Memory B cell (primary cell): Measurements from ENCODE around the gene NPFF.
"Not testable (repeated sequence)": the region's sequence is repeated elsewhere in the genome, so short reads cannot be mapped to it uniquely, and the experiment has no call there.

Experiments
- ATAC-seq: fragments of 150-1000 bp; cut with Tn5 transposase; 2 replicates; pipeline ENCODE4 v1.10.0; 2021; ENCODE audit warnings: low read depth, mild to moderate bottlenecking, moderate library complexity
- DNase-seq, 2 donors: peaks; one replicate each; pipeline ENCODE4 v3.0.0; 2022; ENCODE audit warnings: low spot score in 2 of 2
- H3K27ac Mint-ChIP-seq: one replicate; pipeline ENCODE4 v1.8.0; 2022; ENCODE audit warnings: mild to moderate bottlenecking, moderate library complexity, mixed read lengths
- H3K27me3 Mint-ChIP-seq: one replicate; pipeline ENCODE4 v1.8.0; 2022; ENCODE audit warnings: mixed read lengths
- H3K36me3 Mint-ChIP-seq: one replicate; pipeline ENCODE4 v1.8.0; 2022; ENCODE audit warnings: mild to moderate bottlenecking, mixed read lengths
- H3K4me1 Mint-ChIP-seq: one replicate; pipeline ENCODE4 v1.8.0; 2022; ENCODE audit warnings: mixed read lengths
- H3K4me3 Mint-ChIP-seq: one replicate; pipeline ENCODE4 v1.8.0; 2022; ENCODE audit warnings: mild to moderate bottlenecking, moderate library complexity, mixed read lengths
- H3K9me3 Mint-ChIP-seq: one replicate; pipeline ENCODE4 v1.8.0; 2022; ENCODE audit warnings: mixed read lengths

NPFF gene

DNA sequence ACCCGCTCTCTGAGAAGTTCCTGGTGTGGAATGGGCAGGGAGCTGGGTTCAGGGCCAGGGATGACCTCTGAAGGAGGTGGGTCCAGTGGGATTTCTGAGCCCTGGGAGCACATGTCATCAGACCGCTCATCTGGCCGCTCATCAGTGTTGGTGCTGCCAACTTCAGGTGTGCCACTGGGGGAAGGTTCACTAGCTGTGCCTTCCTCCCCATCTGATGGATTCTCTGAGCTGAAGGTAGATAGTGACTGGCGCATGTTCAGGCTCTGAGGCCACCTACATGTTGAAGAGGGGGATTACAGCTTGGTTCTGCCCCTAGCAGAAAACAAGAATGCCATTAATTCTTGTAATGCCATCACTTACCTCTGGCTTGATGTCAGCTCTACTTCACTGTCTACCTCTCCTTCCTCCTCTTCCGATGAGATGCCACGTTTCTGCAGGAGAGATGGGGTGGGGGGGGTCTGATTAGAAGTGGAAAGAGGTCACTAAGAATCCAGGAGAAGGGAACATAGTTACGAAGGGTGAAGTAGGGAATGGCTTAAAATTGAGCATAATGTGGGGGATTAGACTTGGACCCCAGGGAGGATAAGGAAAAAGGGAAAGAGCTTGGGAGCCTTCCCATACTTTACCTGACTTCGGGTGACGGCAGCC, 25.2 kb downstream of the NPFF start:
- Mint-ChIP-seq H3K27me3 (no peaks in the 10 kb centered on the region), H3K4me3 (no peak overlapping the region), H3K4me1 (peaks cover 15% of the 10 kb centered on the region), H3K27ac (no peak overlapping the region), H3K36me3 (peaks cover 19% of the 10 kb centered on the region), H3K9me3 (no peaks in the 10 kb centered on the region)
- peak; percentile 71 for ATAC-seq
- DNase-seq = no peak

DNA sequence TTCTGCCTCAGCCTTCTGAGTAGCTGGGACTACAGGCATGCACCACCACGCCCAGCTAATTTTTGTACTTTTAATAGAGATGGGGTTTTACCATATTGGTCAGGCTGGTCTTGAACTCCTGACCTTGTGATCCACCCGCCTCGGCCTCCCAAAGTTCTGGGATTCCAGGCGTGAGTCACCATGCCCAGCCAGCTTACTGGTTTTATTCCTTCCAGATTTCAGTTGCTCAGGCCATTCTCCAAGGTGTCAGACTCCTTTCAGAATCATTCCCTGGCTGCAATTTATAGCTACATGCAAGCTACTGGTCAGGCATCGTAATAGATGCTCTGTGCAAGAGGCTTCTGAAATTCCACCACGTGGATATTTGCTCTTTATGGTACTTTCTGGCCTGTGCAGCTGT, 25.8 kb downstream of the NPFF start:
- H3K4me1 Mint-ChIP-seq = peaks cover 15% of the 10 kb centered on the region

DNA sequence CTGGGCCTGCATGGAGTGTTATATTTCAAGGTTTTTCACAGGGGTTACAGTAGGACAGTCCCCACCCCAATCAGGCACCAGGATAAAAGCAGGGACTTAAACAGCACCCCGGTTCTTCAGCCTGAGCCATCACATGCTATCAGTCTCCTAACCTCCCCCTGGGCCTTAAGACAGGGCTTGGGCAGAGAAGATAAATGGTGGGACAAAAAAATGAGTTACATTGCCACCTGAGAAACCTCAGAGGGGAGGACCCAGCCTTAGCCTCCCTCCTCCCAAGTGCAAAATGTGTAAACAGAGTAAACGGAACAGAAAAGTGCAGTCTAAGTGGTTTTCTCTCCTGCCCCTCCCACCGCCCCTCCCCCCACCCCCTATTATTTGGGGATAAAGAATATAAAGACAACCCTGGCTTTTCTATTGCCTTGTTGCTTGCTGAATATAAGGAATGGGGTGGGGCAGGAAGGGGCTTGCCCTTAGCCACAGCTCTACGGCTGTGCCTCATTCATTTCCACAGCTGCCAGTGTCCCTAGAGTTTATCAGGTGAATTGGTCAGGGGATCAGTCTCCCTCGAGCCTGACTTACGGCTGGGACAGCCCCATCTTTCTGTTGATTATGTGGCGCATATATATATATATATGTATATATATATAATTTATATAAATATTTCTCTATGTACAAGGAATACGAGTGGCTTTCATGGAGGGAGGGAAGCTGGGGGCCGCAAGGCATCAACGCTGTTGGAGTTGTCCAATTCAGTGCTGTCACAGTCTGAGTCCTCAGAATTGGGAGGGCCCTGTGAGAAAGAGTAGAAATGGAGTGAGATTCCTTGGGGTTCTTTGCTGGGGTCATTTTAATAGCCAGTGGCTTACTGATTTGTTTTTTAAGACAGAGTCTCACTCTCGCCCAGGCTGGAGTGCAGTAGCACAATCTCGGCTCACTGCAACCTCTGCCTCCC, 26.5 kb downstream of the NPFF start:
- no peaks in the 10 kb centered on the region for H3K27me3 Mint-ChIP-seq
- DNase-seq (no peak), ATAC-seq (no peak)
- no peak overlapping the region for H3K4me3 Mint-ChIP-seq
- H3K27ac Mint-ChIP-seq = no peak overlapping the region
- no peaks in the 10 kb centered on the region for H3K9me3 Mint-ChIP-seq
- peaks cover 15% of the 10 kb centered on the region for H3K4me1 Mint-ChIP-seq
- H3K36me3 Mint-ChIP-seq = peaks cover 28% of the 10 kb centered on the region

More for the DNA sequence above, 25.8 kb downstream of the NPFF start:
- H3K27ac Mint-ChIP-seq, ATAC-seq, H3K4me3 Mint-ChIP-seq, DNase-seq, H3K27me3 Mint-ChIP-seq, H3K9me3 Mint-ChIP-seq: not testable (repeated sequence)
- H3K36me3 Mint-ChIP-seq = peaks cover 25% of the 10 kb centered on the region

DNA sequence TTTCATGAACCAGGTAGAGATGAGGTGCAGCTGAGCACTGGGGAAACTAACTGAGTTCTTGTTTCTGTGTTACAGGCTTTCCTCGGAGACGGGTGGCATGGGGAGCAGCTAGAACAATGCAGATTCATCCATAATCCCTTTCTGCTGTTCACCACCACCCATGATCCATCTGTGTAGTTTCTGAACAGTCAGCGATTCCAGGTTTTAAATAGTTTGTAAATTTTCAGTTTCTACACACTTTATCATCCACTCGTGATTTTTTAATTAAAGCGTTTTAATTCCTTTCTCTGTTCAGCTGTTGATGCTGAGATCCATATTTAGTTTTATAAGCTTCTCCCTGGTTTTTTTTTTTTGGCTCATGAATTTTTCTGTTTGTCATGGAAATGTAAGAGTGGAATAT, 28.0 kb downstream of the NPFF start:
- Mint-ChIP-seq H3K4me1 (peaks cover 19% of the 10 kb centered on the region), H3K27ac (no peak overlapping the region), H3K36me3 (peaks cover 33% of the 10 kb centered on the region), H3K9me3 (no peaks in the 10 kb centered on the region), H3K4me3 (no peak overlapping the region), H3K27me3 (no peaks in the 10 kb centered on the region)
- no peak for DNase-seq
- no peak for ATAC-seq

DNA sequence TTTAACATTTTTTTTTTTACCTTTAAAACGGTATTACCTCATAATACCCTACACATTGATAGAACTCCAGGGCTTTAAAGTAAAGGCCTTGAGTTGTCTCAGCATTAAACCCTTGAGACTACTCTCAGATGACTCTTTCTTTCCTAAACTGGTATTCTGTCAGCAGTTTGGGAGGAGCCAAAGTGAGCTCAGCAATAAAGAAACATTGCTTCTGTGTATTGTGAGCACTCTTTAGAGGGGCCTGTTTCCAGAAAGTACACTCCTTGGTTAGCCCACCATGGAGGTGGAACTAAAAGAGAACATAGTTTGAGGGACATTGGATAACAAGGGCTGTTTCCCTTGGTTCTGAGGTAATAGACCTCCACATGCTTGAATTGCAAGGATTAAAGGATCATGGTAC, 28.4 kb downstream of the NPFF start:
- peaks cover 35% of the 10 kb centered on the region for H3K36me3 Mint-ChIP-seq
- H3K27me3 Mint-ChIP-seq = no peaks in the 10 kb centered on the region
- DNase-seq (no peak), ATAC-seq (no peak)
- H3K4me3 Mint-ChIP-seq = no peak overlapping the region
- H3K9me3 Mint-ChIP-seq = no peaks in the 10 kb centered on the region
- no peak overlapping the region for H3K27ac Mint-ChIP-seq
- peaks cover 19% of the 10 kb centered on the region for H3K4me1 Mint-ChIP-seq

DNA sequence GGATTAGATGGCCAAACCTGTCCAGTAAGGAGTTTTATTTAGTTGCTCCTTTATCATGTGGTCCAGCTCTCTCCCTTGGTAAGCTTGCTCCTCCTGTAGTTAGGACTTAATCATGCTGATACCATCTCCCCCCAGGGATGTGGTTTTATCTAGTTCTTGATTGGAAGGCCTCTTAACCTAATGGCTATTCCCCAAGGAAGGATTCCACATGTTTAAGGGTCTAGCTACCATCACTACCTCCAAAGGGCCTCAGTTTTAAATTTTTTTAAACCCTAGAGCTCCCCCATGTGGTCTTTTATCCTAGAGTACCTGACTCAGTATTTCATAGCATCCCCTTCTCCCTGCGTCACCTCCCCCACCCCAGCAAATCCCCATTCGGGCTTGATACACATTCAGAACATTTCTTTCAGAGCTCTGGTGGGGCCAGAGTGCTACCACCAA, 30.5 kb downstream of the NPFF start:
- ATAC-seq (peak; percentile 41), DNase-seq (no peak)
- peaks cover 13% of the 10 kb centered on the region for H3K4me1 Mint-ChIP-seq
- no peaks in the 10 kb centered on the region for H3K27me3 Mint-ChIP-seq
- peaks cover 37% of the 10 kb centered on the region for H3K36me3 Mint-ChIP-seq
- H3K4me3 Mint-ChIP-seq = no peak overlapping the region
- no peaks in the 10 kb centered on the region for H3K9me3 Mint-ChIP-seq
- peak overlapping the region; percentile 78 for H3K27ac Mint-ChIP-seq

DNA sequence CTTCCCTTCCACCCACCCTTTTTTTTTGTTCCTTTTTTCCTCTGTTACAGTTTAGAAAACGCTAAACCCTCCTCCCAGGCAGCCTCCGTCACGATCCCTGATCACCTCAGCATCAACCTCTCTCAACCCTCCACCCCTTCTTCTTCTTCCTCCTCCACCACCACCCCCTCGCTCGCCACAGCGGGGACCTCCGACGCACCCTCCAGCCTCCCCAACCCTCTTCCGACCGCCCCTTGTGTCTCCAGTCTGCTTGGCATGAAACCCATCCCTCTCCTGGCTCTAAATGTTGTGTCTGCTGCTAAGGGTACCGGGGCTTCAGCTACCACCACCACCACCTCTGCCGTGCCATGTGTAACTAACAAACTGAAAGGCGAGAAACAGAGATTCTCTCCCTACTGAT, 32.5 kb downstream of the NPFF start:
- H3K4me3 Mint-ChIP-seq = no peak overlapping the region
- H3K36me3 Mint-ChIP-seq = peaks cover 42% of the 10 kb centered on the region
- DNase-seq = no peak
- peak overlapping the region; percentile 14 for H3K27ac Mint-ChIP-seq
- no peak for ATAC-seq
- no peaks in the 10 kb centered on the region for H3K27me3 Mint-ChIP-seq
- H3K4me1 Mint-ChIP-seq = peaks cover 14% of the 10 kb centered on the region
- H3K9me3 Mint-ChIP-seq = no peaks in the 10 kb centered on the region

DNA sequence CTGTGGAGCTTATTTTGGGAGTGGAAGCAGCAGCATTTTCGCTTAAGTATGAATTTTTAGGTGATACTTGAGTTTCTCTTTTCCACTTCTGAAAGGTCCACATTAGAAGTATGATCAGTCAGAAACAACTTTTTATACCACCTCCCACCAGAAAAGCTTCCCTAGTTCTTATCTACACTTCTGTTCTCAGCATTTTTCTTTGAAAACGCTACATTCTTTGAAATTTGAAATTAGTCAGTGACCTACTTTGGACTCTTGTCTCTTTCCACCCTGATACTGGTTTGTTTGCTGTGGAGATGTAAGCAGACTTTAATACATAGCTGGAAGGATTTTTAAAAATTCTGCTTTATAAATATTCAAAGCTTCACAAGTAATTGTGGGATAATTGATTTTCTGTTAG, 33.2 kb downstream of the NPFF start:
- Mint-ChIP-seq H3K4me1 (peaks cover 13% of the 10 kb centered on the region), H3K27me3 (no peaks in the 10 kb centered on the region), H3K27ac (peak overlapping the region; percentile 14), H3K36me3 (peaks cover 36% of the 10 kb centered on the region), H3K9me3 (no peaks in the 10 kb centered on the region), H3K4me3 (no peak overlapping the region)
- DNase-seq (no peak), ATAC-seq (no peak)

DNA sequence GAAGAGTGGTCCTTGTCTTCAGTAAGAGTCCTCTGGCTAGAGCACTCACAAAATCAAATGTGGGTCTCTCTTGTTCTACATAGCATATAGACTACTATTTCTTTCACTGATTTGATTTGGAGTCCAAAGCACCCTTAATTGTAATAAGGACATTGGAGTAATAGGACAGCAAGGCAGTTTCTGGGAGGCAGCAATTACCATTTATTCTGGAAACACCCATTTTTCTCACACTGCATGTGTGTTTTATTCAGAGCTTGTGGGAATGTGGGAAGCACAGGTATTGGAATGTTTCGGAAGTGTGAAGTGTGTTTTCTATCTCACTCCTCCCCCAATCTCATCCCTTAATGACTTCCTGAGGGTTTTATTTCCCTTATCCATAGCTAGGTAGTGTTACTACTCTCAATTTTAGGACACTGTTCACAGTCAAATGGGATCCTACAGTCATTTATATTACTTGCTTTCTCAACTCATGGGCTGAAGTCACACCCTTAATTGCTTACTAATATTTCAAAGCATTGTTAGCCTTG, 35.2 kb downstream of the NPFF start:
- Mint-ChIP-seq H3K27ac (no peak overlapping the region), H3K4me1 (peaks cover 13% of the 10 kb centered on the region)

DNA sequence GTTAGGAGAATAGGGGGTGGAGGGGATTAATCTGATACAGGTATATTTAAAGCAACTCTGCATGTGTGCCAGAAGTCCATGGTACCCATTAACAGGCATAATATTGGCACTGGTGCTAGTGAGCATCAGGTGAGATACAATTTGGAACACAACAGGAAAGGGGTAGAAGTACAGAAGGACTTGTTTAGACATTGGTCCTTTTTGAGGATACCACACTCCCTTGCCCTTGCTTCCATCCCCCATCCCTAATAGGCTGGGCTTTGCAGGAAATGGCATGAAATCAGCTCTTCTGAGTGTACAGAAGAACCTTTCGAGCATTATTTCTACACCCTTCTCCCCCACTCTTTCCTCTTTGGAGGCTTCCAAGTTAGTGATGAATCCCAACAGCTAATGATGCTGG, 39.0 kb downstream of the NPFF start:
- peaks cover 13% of the 10 kb centered on the region for H3K4me1 Mint-ChIP-seq
- H3K36me3 Mint-ChIP-seq = peaks cover 45% of the 10 kb centered on the region
- H3K27me3 Mint-ChIP-seq = no peaks in the 10 kb centered on the region
- ATAC-seq (no peak), DNase-seq (no peak)
- no peak overlapping the region for H3K4me3 Mint-ChIP-seq
- H3K9me3 Mint-ChIP-seq = no peaks in the 10 kb centered on the region
- H3K27ac Mint-ChIP-seq = no peak overlapping the region

More for the DNA sequence above, 35.2 kb downstream of the NPFF start:
- peaks cover 39% of the 10 kb centered on the region for H3K36me3 Mint-ChIP-seq
- H3K4me3 Mint-ChIP-seq = no peak overlapping the region
- ATAC-seq (no peak), DNase-seq (no peak)
- no peaks in the 10 kb centered on the region for H3K9me3 Mint-ChIP-seq
- H3K27me3 Mint-ChIP-seq = no peaks in the 10 kb centered on the region

DNA sequence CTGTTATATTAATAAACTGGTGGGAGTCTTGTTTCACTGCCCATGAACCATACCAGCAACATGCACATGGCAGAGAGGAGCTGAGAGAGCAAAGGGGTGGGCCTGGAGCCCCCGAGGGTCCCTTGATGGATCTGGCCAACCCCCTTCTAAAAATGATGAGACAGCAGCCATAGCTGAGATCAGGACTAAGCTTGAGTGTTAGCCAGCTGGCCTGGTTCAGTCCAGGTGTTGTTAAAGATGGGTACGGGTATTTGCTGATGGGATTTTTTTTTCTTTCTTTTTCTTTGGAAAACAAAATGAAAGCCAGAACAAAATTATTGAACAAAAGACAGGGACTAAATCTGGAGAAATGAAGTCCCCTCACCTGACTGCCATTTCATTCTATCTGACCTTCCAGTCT, 39.4 kb downstream of the NPFF start:
- no peak for ATAC-seq
- H3K4me3 Mint-ChIP-seq = no peak overlapping the region
- H3K27me3 Mint-ChIP-seq = no peaks in the 10 kb centered on the region
- no peak overlapping the region for H3K27ac Mint-ChIP-seq
- DNase-seq = no peak
- H3K9me3 Mint-ChIP-seq = no peaks in the 10 kb centered on the region
- H3K36me3 Mint-ChIP-seq = peaks cover 47% of the 10 kb centered on the region
- H3K4me1 Mint-ChIP-seq = peaks cover 13% of the 10 kb centered on the region

DNA sequence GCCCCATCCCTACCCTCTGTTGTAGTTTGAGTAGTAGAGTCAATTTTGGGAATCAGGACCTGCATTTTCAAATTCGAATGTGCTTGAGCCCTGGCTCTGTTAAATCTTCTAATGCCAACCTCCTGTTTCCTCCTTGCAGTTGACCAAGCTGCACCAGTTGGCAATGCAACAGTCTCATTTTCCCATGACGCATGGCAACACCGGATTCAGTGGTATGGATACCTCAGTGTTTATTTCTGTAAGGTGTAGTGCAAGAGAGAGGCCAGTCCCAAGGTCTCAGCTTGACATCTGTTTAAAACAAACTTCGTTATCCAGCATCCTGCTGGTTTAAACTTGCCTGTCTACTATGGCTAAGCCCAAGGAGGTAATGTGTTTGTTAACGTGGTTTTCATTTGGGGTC, 40.2 kb downstream of the NPFF start:
- no peak for ATAC-seq
- Mint-ChIP-seq H3K9me3 (no peaks in the 10 kb centered on the region), H3K4me1 (peaks cover 13% of the 10 kb centered on the region), H3K36me3 (peaks cover 46% of the 10 kb centered on the region), H3K27me3 (no peaks in the 10 kb centered on the region), H3K27ac (no peak overlapping the region), H3K4me3 (no peak overlapping the region)
- DNase-seq = no peak

DNA sequence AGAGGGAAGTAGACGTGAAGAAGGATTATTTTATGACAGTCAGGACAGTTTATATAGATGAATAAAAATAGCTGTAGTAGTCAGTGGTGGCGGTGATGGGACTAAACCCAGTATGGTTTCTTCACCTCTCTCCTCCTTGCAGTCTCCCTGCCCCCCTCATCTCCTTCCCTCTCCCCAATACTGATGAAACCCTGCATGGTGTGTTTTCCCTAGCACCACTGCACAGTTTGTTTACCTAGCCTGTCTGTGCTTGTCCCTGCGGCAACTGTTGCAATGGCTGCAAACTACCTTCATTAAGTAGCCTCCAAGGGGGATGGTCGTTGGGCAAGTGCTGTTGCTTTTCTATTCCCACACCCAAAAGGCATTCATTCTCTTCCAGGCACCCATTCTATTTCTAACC, 40.6 kb downstream of the NPFF start:
- DNase-seq (no peak), ATAC-seq (no peak)
- H3K27me3 Mint-ChIP-seq = no peaks in the 10 kb centered on the region
- peaks cover 13% of the 10 kb centered on the region for H3K4me1 Mint-ChIP-seq
- no peak overlapping the region for H3K4me3 Mint-ChIP-seq
- H3K9me3 Mint-ChIP-seq = no peaks in the 10 kb centered on the region
- H3K27ac Mint-ChIP-seq = no peak overlapping the region
- peaks cover 41% of the 10 kb centered on the region for H3K36me3 Mint-ChIP-seq

DNA sequence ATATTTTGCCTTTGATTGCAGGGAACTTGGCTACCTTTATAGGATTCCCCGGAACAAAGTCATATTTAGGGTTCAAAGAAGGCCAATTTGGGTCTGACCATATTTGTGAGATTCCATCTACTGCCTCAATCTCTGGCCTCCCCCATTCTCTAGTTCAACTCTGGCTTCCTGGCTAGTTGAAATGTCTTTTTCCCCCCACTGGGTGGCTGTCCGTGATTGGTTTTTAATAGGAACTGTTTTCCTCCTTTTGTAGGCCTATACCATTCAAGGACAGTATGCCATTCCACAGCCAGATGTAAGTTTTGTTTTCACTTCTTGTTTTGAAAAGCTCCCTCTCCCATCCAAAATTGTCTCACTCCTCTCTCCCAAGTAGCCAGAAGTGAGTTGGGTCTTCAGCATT, 41.6 kb downstream of the NPFF start:
- H3K9me3 Mint-ChIP-seq = no peaks in the 10 kb centered on the region
- H3K36me3 Mint-ChIP-seq = peaks cover 43% of the 10 kb centered on the region
- ATAC-seq (no peak), DNase-seq (no peak)
- H3K27me3 Mint-ChIP-seq = no peaks in the 10 kb centered on the region
- no peak overlapping the region for H3K4me3 Mint-ChIP-seq
- peaks cover 15% of the 10 kb centered on the region for H3K4me1 Mint-ChIP-seq
- no peak overlapping the region for H3K27ac Mint-ChIP-seq
